Liver (tissue), 9 donors: ENCODE measurements around the gene ZBTB45. TPM values are rescaled to one million over a fixed set of nuclear protein-coding genes. Genes with fewer than 3 reads are reported as not detected.
"Not testable (repeated sequence)": the region's sequence is repeated elsewhere in the genome, so short reads cannot be mapped to it uniquely, and the experiment has no call there.

Experiments used
- DNase-seq: peaks from one replicate; pipeline ENCODE4 v3.0.0-alpha.2; 2017; ENCODE audit warnings: low spot score
- H3K27ac ChIP-seq, 2 donors: one replicate each; pipeline ENCODE4 v1.7.0; 2013; ENCODE audit warnings: inconsistent platforms in 2 of 2, low read length in 2 of 2, control low read depth in 1 of 2, low read depth in 1 of 2, mild to moderate bottlenecking in 1 of 2
- H3K27me3 ChIP-seq, 4 donors: one replicate each; pipeline versions ENCODE4 v1.6.1 to v1.7.0; 2013; ENCODE audit warnings: low read length in 3 of 4, inconsistent platforms in 1 of 4, mild to moderate bottlenecking in 1 of 4, moderate library complexity in 1 of 4; ENCODE audit not compliant: control insufficient read depth in 4 of 4, insufficient read depth in 4 of 4
- H3K36me3 ChIP-seq, 4 donors: one replicate each; pipeline versions ENCODE4 v1.6.1 to v1.7.0; 2013; ENCODE audit warnings: low read length in 3 of 4, mild to moderate bottlenecking in 3 of 4, low read depth in 1 of 4, moderate library complexity in 1 of 4; ENCODE audit not compliant: control insufficient read depth in 4 of 4, insufficient read depth in 3 of 4
- H3K4me1 ChIP-seq, 4 donors: one replicate each; pipeline versions ENCODE4 v1.6.1 to v1.7.0; 2013; ENCODE audit warnings: low read length in 3 of 4, mild to moderate bottlenecking in 3 of 4, moderate library complexity in 1 of 4; ENCODE audit not compliant: control insufficient read depth in 4 of 4, insufficient read depth in 4 of 4
- H3K4me3 ChIP-seq, 3 donors: one replicate each; pipeline versions ENCODE4 v1.6.1 to v1.7.0; 2013; ENCODE audit warnings: low read length in 3 of 3, control low read depth in 1 of 3, low read depth in 1 of 3, mild to moderate bottlenecking in 1 of 3
- H3K9ac ChIP-seq, 2 donors: one replicate each; pipeline ENCODE4 v1.7.0; 2013; ENCODE audit warnings: low read length in 2 of 2, mild to moderate bottlenecking in 2 of 2, moderate library complexity in 2 of 2, control low read depth in 1 of 2, low read depth in 1 of 2
- H3K9me3 ChIP-seq, 4 donors: one replicate each; pipeline versions ENCODE4 v1.6.1 to v1.7.0; 2013; ENCODE audit warnings: low read length in 3 of 4; ENCODE audit not compliant: control insufficient read depth in 4 of 4
- EGR1 ChIP-seq, 2 donors: IDR thresholded peaks; 2 replicates each; pipeline ENCODE4 v1.6.1; 2016 to 2018; ENCODE audit warnings: antibody characterized with exemption in 2 of 2, low read depth in 2 of 2
- FOXA1 ChIP-seq: IDR thresholded peaks from 2 replicates; pipeline ENCODE4 v1.6.1; 2016; ENCODE audit warnings: antibody characterized with exemption
- FOXA2 ChIP-seq: IDR thresholded peaks from 2 replicates; pipeline ENCODE4 v1.6.1; 2016; ENCODE audit warnings: antibody characterized with exemption
- GABPA ChIP-seq, 2 donors: IDR thresholded peaks in 1 of 2; conservative IDR thresholded peaks in 1 of 2; 2 replicates each; pipeline ENCODE4 v1.6.1; 2016; ENCODE audit warnings: antibody characterized with exemption in 2 of 2, mild to moderate bottlenecking in 1 of 2, moderate library complexity in 1 of 2
- HNF4A ChIP-seq, 2 donors: conservative IDR thresholded peaks; 2 replicates each; pipeline ENCODE4 v1.6.1; 2016; ENCODE audit warnings: antibody characterized with exemption in 2 of 2, mild to moderate bottlenecking in 2 of 2
- HNF4G ChIP-seq: IDR thresholded peaks from 2 replicates; pipeline ENCODE4 v1.6.1; 2016; ENCODE audit warnings: antibody characterized with exemption
- JUND ChIP-seq, 2 donors: IDR thresholded peaks; 2 replicates each; pipeline ENCODE4 v1.6.1; 2016; ENCODE audit warnings: antibody characterized with exemption in 2 of 2
- NR2F2 ChIP-seq: IDR thresholded peaks from 2 replicates; pipeline ENCODE4 v1.6.1; 2016; ENCODE audit warnings: antibody characterized with exemption
- RAD21 ChIP-seq, 2 donors: IDR thresholded peaks; 2 replicates each; pipeline ENCODE4 v1.6.1; 2016; ENCODE audit warnings: antibody characterized with exemption in 2 of 2, mild to moderate bottlenecking in 2 of 2
- RXRA ChIP-seq, 2 donors: IDR thresholded peaks; 2 replicates each; pipeline ENCODE4 v1.6.1; 2017 to 2018; ENCODE audit warnings: antibody characterized with exemption in 2 of 2, mild to moderate bottlenecking in 1 of 2
- SP1 ChIP-seq: IDR thresholded peaks from 2 replicates; pipeline ENCODE4 v1.6.1; 2018; ENCODE audit warnings: antibody characterized with exemption, mild to moderate bottlenecking
- TAF1 ChIP-seq: conservative IDR thresholded peaks from 2 replicates; pipeline ENCODE4 v1.6.1; 2016; ENCODE audit warnings: antibody characterized with exemption, mild to moderate bottlenecking
- YY1 ChIP-seq: IDR thresholded peaks from 2 replicates; pipeline ENCODE4 v1.6.1; 2016; ENCODE audit warnings: antibody characterized with exemption, mild to moderate bottlenecking
- WGBS: extraction: QIAGEN DNeasy Blood & Tissue Kit; methylation state at CpG from one replicate; pipeline ENCODE4 v1.1.7; 2013; 5-methylcytosine and 5-hydroxymethylcytosine counted together
- polyA plus RNA-seq, 2 donors: library from polyadenylated mRNA; stranded (reverse) in 1 of 2; unstranded in 1 of 2; fragments of 200-250 nt in 1 of 2; fragments of >200 nt in 1 of 2; fragmentation: Nextera tagmentation in 1 of 2; extraction: Ambion mirVana in 1 of 2; gene quantifications; one replicate each; pipeline versions ENCODE4 v1.2.1 to v1.2.3, GENCODE V29; 2013 to 2015
- total RNA-seq, 2 donors: library from RNA; depleted of rRNA; stranded (reverse); fragments of >200 nt; gene quantifications; one replicate each; pipeline ENCODE4 v1.2.3, GENCODE V29; 2014
- TF ChIP-seq, protein P1 (sequence below): fragments of 150-350 bp; IDR thresholded peaks from 2 replicates; pipeline ENCODE4 v1.5.1; 2017; ENCODE audit warnings: improper control_type of control experiment, low read depth, low read length; ENCODE audit not compliant: missing input control
- TF ChIP-seq, protein P2 (sequence below): IDR thresholded peaks from 2 replicates; pipeline ENCODE4 v1.6.1; 2016; ENCODE audit warnings: antibody characterized with exemption
- TF ChIP-seq, protein P3 (sequence below): IDR thresholded peaks from 2 replicates; pipeline ENCODE4 v1.6.1; 2016; ENCODE audit warnings: antibody characterized with exemption, mild to moderate bottlenecking
- TF ChIP-seq, protein P4 (sequence below): IDR thresholded peaks from 2 replicates; pipeline ENCODE4 v1.6.1; 2016; ENCODE audit warnings: antibody characterized with exemption
- donor health status: healthy.
- donor health status: healthy.
- donor health status: healthy.
- donor health status: healthy.
- donor health status: healthy.

ZBTB45 gene
- total and polyA plus RNA-seq, 4 donors = 2.1 to 4.0 (median 2.7) TPM

DNA sequence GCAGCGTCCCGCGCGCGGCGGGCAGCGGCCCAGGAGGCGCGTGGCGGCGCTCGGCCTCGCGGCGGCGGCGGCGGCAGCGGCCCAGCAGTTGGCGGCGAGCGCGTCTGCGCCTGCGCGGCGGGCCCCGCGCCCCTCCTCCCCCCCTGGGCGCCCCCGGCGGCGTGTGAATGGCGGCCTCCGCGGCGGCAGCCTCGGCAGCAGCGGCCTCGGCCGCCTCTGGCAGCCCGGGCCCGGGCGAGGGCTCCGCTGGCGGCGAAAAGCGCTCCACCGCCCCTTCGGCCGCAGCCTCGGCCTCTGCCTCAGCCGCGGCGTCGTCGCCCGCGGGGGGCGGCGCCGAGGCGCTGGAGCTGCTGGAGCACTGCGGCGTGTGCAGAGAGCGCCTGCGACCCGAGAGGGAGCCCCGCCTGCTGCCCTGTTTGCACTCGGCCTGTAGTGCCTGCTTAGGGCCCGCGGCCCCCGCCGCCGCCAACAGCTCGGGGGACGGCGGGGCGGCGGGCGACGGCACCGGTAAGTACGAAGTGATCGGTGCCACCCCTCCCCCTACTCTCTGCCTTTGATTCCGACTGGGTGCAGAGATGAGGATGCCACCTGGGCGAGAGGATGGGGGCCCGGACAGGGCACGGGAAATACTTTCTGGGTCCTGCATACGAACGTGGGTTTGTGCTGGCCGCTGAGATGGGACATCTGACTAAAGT is 25.1 kb upstream of the ZBTB45 start:
- TF ChIP-seq FOXA2 (no peak), JUND (IDR thresholded peaks at IDR 0.05) (no peak), TAF1 (no peak)
- WGBS = under 1% methylated on average over 92 of the region's 92 CpGs
- peaks cover 23 to 27% (median 26%) of the 10 kb centered on the region in 4 donors for H3K36me3 ChIP-seq
- peak overlapping the region; percentile 79 to 92 (median 85) for H3K4me3 ChIP-seq
- peak overlapping the region; percentile 91 to 99 for H3K27ac ChIP-seq
- DNase-seq = no peak
- peaks cover 11 to 27% (median 20%) of the 10 kb centered on the region in 4 donors for H3K4me1 ChIP-seq
- no peaks in the 10 kb centered on the region for H3K27me3 ChIP-seq
- no peaks in the 10 kb centered on the region for H3K9me3 ChIP-seq
- peak overlapping the region; percentile 41 to 83 for H3K9ac ChIP-seq

DNA sequence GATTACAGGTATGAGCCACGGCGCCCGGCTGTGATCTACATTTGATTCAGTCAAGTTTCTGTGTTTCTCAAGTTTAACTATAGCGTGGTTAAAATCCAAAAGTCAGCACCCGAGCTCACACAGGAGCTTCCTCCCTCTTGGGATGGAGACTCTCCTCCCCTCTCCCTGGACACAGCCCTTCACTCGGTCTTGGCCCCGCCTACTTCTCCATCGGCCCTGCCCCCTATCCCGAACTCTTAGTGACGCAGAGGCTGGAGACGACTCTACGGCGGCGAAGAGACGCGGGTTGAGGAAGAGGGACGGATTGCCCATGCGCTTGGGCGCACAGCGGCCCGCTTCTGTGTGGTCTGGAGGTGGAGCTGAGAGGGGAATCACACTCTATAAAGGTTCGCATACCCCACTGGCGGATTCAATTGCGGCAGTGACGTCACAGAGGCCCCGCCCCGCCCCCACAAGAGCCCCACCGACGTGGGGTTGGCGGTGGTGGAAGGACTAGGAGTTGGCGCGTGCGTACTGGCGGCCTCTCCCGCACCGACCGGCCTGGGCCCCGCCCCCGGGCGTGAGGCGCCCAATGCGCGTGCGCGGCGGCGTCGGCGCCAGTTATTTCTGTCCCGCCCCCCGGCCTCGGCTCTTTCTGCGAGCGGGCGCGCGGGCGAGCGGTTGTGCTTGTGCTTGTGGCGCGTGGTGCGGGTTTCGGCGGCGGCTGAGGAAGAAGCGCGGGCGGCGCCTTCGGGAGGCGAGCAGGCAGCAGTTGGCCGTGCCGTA is 24.4 kb upstream of the ZBTB45 start, which contains the start of gene TRIM28:
Gene TRIM28 (plus strand): TSS at position 239 of the 765 bp plus-strand sequence. CDS start 694 bp downstream, outside the sequence.
- no peaks in the 10 kb centered on the region for H3K9me3 ChIP-seq
- H3K27ac ChIP-seq = peak within 1 kb of the TSS; percentile 91 to 99
- H3K4me3 ChIP-seq = peak within 1 kb of the TSS; percentile 79 to 92 (median 85)
- WGBS = under 1% methylated on average over 73 of the region's 73 CpGs
- no peaks in the 10 kb centered on the region for H3K27me3 ChIP-seq
- H3K36me3 ChIP-seq = peaks cover 17 to 20% (median 19%) of the 10 kb centered on the region in 4 donors
- peak in 1 of 2 donors; percentile 43 for TF ChIP-seq HNF4A (conservative IDR thresholded peaks at IDR 0.05)
- peak; percentile 30 for TF ChIP-seq FOXA2
- peak; percentile 53 for TF ChIP-seq YY1
- TF ChIP-seq, protein P1, sequence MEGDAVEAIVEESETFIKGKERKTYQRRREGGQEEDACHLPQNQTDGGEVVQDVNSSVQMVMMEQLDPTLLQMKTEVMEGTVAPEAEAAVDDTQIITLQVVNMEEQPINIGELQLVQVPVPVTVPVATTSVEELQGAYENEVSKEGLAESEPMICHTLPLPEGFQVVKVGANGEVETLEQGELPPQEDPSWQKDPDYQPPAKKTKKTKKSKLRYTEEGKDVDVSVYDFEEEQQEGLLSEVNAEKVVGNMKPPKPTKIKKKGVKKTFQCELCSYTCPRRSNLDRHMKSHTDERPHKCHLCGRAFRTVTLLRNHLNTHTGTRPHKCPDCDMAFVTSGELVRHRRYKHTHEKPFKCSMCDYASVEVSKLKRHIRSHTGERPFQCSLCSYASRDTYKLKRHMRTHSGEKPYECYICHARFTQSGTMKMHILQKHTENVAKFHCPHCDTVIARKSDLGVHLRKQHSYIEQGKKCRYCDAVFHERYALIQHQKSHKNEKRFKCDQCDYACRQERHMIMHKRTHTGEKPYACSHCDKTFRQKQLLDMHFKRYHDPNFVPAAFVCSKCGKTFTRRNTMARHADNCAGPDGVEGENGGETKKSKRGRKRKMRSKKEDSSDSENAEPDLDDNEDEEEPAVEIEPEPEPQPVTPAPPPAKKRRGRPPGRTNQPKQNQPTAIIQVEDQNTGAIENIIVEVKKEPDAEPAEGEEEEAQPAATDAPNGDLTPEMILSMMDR = no peak
- TF ChIP-seq HNF4G = no peak
- TF ChIP-seq, protein P2, sequence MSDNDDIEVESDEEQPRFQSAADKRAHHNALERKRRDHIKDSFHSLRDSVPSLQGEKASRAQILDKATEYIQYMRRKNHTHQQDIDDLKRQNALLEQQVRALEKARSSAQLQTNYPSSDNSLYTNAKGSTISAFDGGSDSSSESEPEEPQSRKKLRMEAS = no peak
- peak; percentile 70 for TF ChIP-seq TAF1
- peak in 1 of 2 donors; percentile 47 for TF ChIP-seq RAD21 (IDR thresholded peaks at IDR 0.05)
- peak in 1 of 2 donors; percentile 66 for TF ChIP-seq JUND (IDR thresholded peaks at IDR 0.05)
- TF ChIP-seq, protein P3, sequence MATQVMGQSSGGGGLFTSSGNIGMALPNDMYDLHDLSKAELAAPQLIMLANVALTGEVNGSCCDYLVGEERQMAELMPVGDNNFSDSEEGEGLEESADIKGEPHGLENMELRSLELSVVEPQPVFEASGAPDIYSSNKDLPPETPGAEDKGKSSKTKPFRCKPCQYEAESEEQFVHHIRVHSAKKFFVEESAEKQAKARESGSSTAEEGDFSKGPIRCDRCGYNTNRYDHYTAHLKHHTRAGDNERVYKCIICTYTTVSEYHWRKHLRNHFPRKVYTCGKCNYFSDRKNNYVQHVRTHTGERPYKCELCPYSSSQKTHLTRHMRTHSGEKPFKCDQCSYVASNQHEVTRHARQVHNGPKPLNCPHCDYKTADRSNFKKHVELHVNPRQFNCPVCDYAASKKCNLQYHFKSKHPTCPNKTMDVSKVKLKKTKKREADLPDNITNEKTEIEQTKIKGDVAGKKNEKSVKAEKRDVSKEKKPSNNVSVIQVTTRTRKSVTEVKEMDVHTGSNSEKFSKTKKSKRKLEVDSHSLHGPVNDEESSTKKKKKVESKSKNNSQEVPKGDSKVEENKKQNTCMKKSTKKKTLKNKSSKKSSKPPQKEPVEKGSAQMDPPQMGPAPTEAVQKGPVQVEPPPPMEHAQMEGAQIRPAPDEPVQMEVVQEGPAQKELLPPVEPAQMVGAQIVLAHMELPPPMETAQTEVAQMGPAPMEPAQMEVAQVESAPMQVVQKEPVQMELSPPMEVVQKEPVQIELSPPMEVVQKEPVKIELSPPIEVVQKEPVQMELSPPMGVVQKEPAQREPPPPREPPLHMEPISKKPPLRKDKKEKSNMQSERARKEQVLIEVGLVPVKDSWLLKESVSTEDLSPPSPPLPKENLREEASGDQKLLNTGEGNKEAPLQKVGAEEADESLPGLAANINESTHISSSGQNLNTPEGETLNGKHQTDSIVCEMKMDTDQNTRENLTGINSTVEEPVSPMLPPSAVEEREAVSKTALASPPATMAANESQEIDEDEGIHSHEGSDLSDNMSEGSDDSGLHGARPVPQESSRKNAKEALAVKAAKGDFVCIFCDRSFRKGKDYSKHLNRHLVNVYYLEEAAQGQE = peak; percentile 72
- peak; percentile 33 to 41 for TF ChIP-seq RXRA (IDR thresholded peaks at IDR 0.05)
- TF ChIP-seq NR2F2 = no peak
- TF ChIP-seq GABPA (IDR thresholded peaks at IDR 0.05 in 1 of 2, conservative IDR thresholded peaks at IDR 0.05 in 1 of 2) = peak in 1 of 2 donors; percentile 77
- TF ChIP-seq, protein P4, sequence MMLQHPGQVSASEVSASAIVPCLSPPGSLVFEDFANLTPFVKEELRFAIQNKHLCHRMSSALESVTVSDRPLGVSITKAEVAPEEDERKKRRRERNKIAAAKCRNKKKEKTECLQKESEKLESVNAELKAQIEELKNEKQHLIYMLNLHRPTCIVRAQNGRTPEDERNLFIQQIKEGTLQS = no peak
- peak; percentile 33 to 58 for TF ChIP-seq EGR1 (IDR thresholded peaks at IDR 0.05; ENCODE audit: low read depth in 2 of 2)
- TF ChIP-seq FOXA1 = peak; percentile 18
- TF ChIP-seq SP1 = peak; percentile 62
- H3K4me1 ChIP-seq = peaks cover 11 to 27% (median 20%) of the 10 kb centered on the region in 4 donors
- DNase-seq = peak; percentile 100
- peak within 1 kb of the TSS; percentile 79 to 83 for H3K9ac ChIP-seq

DNA sequence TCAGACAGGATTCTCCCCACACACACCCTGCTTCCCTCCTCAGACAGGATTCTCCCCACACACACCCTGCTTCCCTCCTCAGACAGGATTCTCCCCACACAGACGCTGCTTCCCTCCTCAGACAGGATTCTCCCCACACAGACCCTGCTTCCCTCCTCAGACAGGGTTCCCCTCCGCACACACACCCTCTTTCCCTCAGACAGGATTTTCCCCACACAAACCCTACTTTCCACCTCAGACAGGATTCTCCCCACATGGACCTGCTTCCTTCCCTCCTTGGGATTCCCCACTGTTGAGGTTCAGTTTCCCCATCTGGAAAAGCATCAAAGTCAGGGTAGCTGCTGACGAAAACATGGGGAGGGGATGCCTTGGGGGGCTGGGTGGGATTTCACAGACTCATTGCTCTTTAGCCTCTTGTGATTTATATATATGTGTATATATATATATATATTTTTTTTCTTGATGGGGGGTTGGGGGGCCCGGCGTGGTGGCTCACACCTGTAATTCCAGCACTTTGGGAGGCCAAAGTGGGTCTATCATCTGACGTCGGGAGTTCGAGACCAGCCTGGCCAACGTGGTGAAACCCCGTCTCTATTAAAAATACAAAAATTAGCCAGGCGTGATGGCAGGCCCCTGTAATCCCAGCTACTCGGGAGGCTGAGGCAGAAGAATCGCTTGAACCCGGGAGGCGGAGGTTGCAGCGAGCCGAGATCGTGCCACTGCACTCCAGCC is 23.2 kb upstream of the ZBTB45 start:
- H3K27me3 ChIP-seq, H3K9ac ChIP-seq, H3K4me3 ChIP-seq, DNase-seq, H3K9me3 ChIP-seq, H3K36me3 ChIP-seq: not testable (repeated sequence)
- 80% methylated on average over 18 of the region's 18 CpGs for WGBS
- peak overlapping the region in 1 of 2 donors; percentile 91 for H3K27ac ChIP-seq
- peaks cover 11 to 27% (median 20%) of the 10 kb centered on the region in 4 donors for H3K4me1 ChIP-seq
